Measurements from ENCODE around the gene VOPP1. TPM values are rescaled to one million over a fixed set of nuclear protein-coding genes. Genes with fewer than 3 reads are reported as not detected.
A peak's percentile ranks its signal among the peaks of the same experiment; 100 is the strongest.

VOPP1 gene
- total and polyA plus RNA-seq, 10 of the 15 experiments (the other 5 are each of a cell fraction or from before 2014, with no cell fraction given): 32.8 to 206 (median 129) TPM

GRCh38 chr7:55572378-55573233, at the start of gene VOPP1 (continued):
- TF ChIP-seq, protein P1, sequence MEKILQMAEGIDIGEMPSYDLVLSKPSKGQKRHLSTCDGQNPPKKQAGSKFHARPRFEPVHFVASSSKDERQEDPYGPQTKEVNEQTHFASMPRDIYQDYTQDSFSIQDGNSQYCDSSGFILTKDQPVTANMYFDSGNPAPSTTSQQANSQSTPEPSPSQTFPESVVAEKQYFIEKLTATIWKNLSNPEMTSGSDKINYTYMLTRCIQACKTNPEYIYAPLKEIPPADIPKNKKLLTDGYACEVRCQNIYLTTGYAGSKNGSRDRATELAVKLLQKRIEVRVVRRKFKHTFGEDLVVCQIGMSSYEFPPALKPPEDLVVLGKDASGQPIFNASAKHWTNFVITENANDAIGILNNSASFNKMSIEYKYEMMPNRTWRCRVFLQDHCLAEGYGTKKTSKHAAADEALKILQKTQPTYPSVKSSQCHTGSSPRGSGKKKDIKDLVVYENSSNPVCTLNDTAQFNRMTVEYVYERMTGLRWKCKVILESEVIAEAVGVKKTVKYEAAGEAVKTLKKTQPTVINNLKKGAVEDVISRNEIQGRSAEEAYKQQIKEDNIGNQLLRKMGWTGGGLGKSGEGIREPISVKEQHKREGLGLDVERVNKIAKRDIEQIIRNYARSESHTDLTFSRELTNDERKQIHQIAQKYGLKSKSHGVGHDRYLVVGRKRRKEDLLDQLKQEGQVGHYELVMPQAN (conservative IDR thresholded peaks at IDR 0.05): no peak
- TF ChIP-seq CHD1 (IDR thresholded peaks at IDR 0.05; ENCODE audit: low read depth, low read length): no peak
- no peak for TF ChIP-seq JUNB (IDR thresholded peaks at IDR 0.05)
- TF ChIP-seq IKZF1 (conservative IDR thresholded peaks at IDR 0.05): peak; percentile 55
- no peak for TF ChIP-seq RELB (IDR thresholded peaks at IDR 0.05; ENCODE audit: low read depth)
- peak; percentile 22 for TF ChIP-seq GATAD2B (conservative IDR thresholded peaks at IDR 0.05; ENCODE audit: low read depth)
- 0 out of 2 replicates have a peak, but pooled peaks have one; percentile 38 for TF ChIP-seq SIN3A (IDR thresholded peaks at IDR 0.05; ENCODE audit: low read depth, low read length)
- TF ChIP-seq SPI1 (IDR thresholded peaks at IDR 0.05; ENCODE audit: borderline replicate concordance, insufficient read depth, low read depth, low read length): no peak
- TF ChIP-seq BACH1 (IDR thresholded peaks at IDR 0.05; ENCODE audit: borderline replicate concordance): 0 out of 2 replicates have a peak, but pooled peaks have one; percentile 15
- TF ChIP-seq, protein P2, sequence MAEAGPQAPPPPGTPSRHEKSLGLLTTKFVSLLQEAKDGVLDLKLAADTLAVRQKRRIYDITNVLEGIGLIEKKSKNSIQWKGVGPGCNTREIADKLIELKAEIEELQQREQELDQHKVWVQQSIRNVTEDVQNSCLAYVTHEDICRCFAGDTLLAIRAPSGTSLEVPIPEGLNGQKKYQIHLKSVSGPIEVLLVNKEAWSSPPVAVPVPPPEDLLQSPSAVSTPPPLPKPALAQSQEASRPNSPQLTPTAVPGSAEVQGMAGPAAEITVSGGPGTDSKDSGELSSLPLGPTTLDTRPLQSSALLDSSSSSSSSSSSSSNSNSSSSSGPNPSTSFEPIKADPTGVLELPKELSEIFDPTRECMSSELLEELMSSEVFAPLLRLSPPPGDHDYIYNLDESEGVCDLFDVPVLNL (IDR thresholded peaks at IDR 0.05; ENCODE audit: low read depth, low read length): no peak
- TF ChIP-seq, protein P3, sequence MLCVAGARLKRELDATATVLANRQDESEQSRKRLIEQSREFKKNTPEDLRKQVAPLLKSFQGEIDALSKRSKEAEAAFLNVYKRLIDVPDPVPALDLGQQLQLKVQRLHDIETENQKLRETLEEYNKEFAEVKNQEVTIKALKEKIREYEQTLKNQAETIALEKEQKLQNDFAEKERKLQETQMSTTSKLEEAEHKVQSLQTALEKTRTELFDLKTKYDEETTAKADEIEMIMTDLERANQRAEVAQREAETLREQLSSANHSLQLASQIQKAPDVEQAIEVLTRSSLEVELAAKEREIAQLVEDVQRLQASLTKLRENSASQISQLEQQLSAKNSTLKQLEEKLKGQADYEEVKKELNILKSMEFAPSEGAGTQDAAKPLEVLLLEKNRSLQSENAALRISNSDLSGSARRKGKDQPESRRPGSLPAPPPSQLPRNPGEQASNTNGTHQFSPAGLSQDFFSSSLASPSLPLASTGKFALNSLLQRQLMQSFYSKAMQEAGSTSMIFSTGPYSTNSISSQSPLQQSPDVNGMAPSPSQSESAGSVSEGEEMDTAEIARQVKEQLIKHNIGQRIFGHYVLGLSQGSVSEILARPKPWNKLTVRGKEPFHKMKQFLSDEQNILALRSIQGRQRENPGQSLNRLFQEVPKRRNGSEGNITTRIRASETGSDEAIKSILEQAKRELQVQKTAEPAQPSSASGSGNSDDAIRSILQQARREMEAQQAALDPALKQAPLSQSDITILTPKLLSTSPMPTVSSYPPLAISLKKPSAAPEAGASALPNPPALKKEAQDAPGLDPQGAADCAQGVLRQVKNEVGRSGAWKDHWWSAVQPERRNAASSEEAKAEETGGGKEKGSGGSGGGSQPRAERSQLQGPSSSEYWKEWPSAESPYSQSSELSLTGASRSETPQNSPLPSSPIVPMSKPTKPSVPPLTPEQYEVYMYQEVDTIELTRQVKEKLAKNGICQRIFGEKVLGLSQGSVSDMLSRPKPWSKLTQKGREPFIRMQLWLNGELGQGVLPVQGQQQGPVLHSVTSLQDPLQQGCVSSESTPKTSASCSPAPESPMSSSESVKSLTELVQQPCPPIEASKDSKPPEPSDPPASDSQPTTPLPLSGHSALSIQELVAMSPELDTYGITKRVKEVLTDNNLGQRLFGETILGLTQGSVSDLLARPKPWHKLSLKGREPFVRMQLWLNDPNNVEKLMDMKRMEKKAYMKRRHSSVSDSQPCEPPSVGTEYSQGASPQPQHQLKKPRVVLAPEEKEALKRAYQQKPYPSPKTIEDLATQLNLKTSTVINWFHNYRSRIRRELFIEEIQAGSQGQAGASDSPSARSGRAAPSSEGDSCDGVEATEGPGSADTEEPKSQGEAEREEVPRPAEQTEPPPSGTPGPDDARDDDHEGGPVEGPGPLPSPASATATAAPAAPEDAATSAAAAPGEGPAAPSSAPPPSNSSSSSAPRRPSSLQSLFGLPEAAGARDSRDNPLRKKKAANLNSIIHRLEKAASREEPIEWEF (IDR thresholded peaks at IDR 0.05; ENCODE audit: insufficient replicate concordance, low read depth, low read length): no peak
- TF ChIP-seq NR2C2 (IDR thresholded peaks at IDR 0.05; ENCODE audit: borderline replicate concordance, control insufficient read depth, insufficient read length, low read depth): no peak
- no peak for TF ChIP-seq GABPA (IDR thresholded peaks at IDR 0.05; ENCODE audit: low read depth)
- no peak for TF ChIP-seq TCF7 (IDR thresholded peaks at IDR 0.05; ENCODE audit: borderline replicate concordance)
- TF ChIP-seq NFYA (IDR thresholded peaks at IDR 0.05; ENCODE audit: borderline replicate concordance, low read depth, low read length): no peak
- TF ChIP-seq POU2F2 (IDR thresholded peaks at IDR 0.05; ENCODE audit: borderline replicate concordance, low read depth, low read length): no peak
- no peak for TF ChIP-seq TARDBP (IDR thresholded peaks at IDR 0.05; ENCODE audit: borderline replicate concordance)
- no peak for TF ChIP-seq KAT2A (conservative IDR thresholded peaks at IDR 0.05; ENCODE audit: control insufficient read depth, low read depth, low read length)
